GM23338 (cell line): ENCODE data around the gene NETO2. TPM values are rescaled to one million over a fixed set of nuclear protein-coding genes. Genes with fewer than 3 reads are reported as not detected.
A peak's percentile ranks its signal among the peaks of the same experiment; 100 is the strongest.

Experiments
- ATAC-seq: fragments of 200-7000 bp; cut with Tn5 transposase; 3 replicates; pipeline ENCODE4 v1.9.1; 2020
- DNase-seq: peaks from one replicate; pipeline ENCODE4 v3.0.0-alpha.2; 2015; ENCODE audit warnings: low spot score
- H2AFZ ChIP-seq: fragments of 200-600 bp; sonication (generic); 2 replicates; pipeline ENCODE4 v1.8.0; 2016; ENCODE audit warnings: antibody characterized with exemption, mild to moderate bottlenecking, moderate library complexity
- H3F3A ChIP-seq: fragments of 200-600 bp; sonication (generic); replicated peaks from 2 replicates; pipeline ENCODE4 v1.8.0; 2017; ENCODE audit warnings: antibody characterized with exemption, mixed run types, low read depth
- H3K27ac ChIP-seq: fragments of 200-600 bp; sonication (generic); 2 replicates; pipeline ENCODE4 v1.6.1; 2016; ENCODE audit warnings: low read depth
- H3K27me3 ChIP-seq: fragments of 200-600 bp; sonication (generic); 2 replicates; pipeline ENCODE4 v1.8.0; 2016; ENCODE audit warnings: mild to moderate bottlenecking, mixed run types, moderate library complexity; ENCODE audit not compliant: insufficient read depth
- H3K36me3 ChIP-seq: fragments of 200-600 bp; sonication (generic); 2 replicates; pipeline ENCODE4 v1.8.0; 2016; ENCODE audit warnings: mild to moderate bottlenecking; ENCODE audit not compliant: insufficient read depth
- H3K4me1 ChIP-seq: fragments of 200-600 bp; sonication (generic); 2 replicates; pipeline ENCODE4 v1.8.0; 2016; ENCODE audit warnings: mild to moderate bottlenecking, moderate library complexity; ENCODE audit not compliant: insufficient read depth
- H3K4me2 ChIP-seq: fragments of 200-600 bp; sonication (generic); 2 replicates; pipeline ENCODE4 v1.7.1; 2017; ENCODE audit warnings: mixed run types
- H3K4me3 ChIP-seq: fragments of 200-600 bp; sonication (generic); 2 replicates; pipeline ENCODE4 v1.6.1; 2016; ENCODE audit warnings: mixed run types
- H3K79me2 ChIP-seq: fragments of 200-600 bp; sonication (generic); replicated peaks from 2 replicates; pipeline ENCODE4 v1.8.0; 2017; ENCODE audit warnings: mild to moderate bottlenecking; ENCODE audit not compliant: insufficient read depth
- H3K9me2 ChIP-seq: fragments of 200-600 bp; sonication (generic); 2 replicates; pipeline ENCODE4 v1.8.0; 2017; ENCODE audit not compliant: insufficient read depth
- H4K20me1 ChIP-seq: fragments of 200-600 bp; sonication (generic); replicated peaks from 2 replicates; pipeline ENCODE4 v1.8.0; 2017; ENCODE audit warnings: mild to moderate bottlenecking; ENCODE audit not compliant: insufficient read depth
- H3K27ac Mint-ChIP-seq: 2 replicates; pipeline ENCODE4 v1.8.0; 2020; ENCODE audit warnings: inconsistent platforms, mild to moderate bottlenecking, moderate library complexity, mixed read lengths
- H3K27me3 Mint-ChIP-seq: 3 replicates; pipeline ENCODE4 v1.8.0; 2022; ENCODE audit warnings: low read depth, mild to moderate bottlenecking, moderate library complexity, mixed read lengths, inconsistent platforms; ENCODE audit not compliant: insufficient read depth, poor library complexity
- H3K36me3 Mint-ChIP-seq: 3 replicates; pipeline ENCODE4 v1.8.0; 2021; ENCODE audit warnings: low read depth, mild to moderate bottlenecking, inconsistent platforms, moderate library complexity, mixed read lengths
- H3K4me1 Mint-ChIP-seq: 3 replicates; pipeline ENCODE4 v1.8.0; 2020; ENCODE audit warnings: mild to moderate bottlenecking, inconsistent platforms, mixed read lengths
- H3K4me3 Mint-ChIP-seq: 3 replicates; pipeline ENCODE4 v1.8.0; 2021; ENCODE audit warnings: moderate library complexity, mild to moderate bottlenecking, inconsistent platforms, mixed read lengths
- H3K9me3 Mint-ChIP-seq: 3 replicates; pipeline ENCODE4 v1.8.0; 2020; ENCODE audit warnings: moderate library complexity, mild to moderate bottlenecking, inconsistent platforms, mixed read lengths
- POLR2AphosphoS5 ChIP-seq: IDR thresholded peaks from 2 replicates; pipeline ENCODE4 v1.6.1; 2016; ENCODE audit warnings: antibody characterized with exemption, low read depth
- STAT1 ChIP-seq: IDR thresholded peaks from one replicate; pipeline ENCODE4 v1.6.1; 2016; ENCODE audit warnings: antibody characterized with exemption; ENCODE audit not compliant: unreplicated experiment
- ZNF114 ChIP-seq: fragments of 250-450 bp; sonication (Bioruptor Pico); IDR thresholded peaks from 2 replicates; pipeline ENCODE4 v1.5.0; 2020; ENCODE audit warnings: mild to moderate bottlenecking, moderate library complexity
- polyA plus RNA-seq: library from polyadenylated mRNA; unstranded; fragments of >200 nt; fragmentation: Nextera tagmentation; extraction: Ambion mirVana; gene quantifications from 2 replicates; pipeline ENCODE4 v1.2.1, GENCODE V29; 2016
- total RNA-seq: library from RNA; depleted of rRNA; stranded (reverse); fragments of >200 nt; shearing (Covaris generic); gene quantifications from 2 replicates; pipeline ENCODE4 v1.2.3, GENCODE V29; 2014
- TF ChIP-seq, protein P1 (sequence below), 2 experiments: fragments of 200-600 bp in 1 of 2; sonication (generic) in 1 of 2; conservative IDR thresholded peaks; 2 replicates each; pipeline versions ENCODE4 v1.5.1 to v1.6.1; 2016 to 2017; ENCODE audit warnings: antibody characterized with exemption in 2 of 2, low read depth in 2 of 2, mild to moderate bottlenecking in 2 of 2, moderate library complexity in 1 of 2
- TF ChIP-seq, protein P2 (sequence below): fragments of 250-450 bp; sonication (Bioruptor Pico); IDR thresholded peaks from 2 replicates; pipeline ENCODE4 v1.5.0; 2020; ENCODE audit warnings: mild to moderate bottlenecking, moderate library complexity

Gene NETO2
- total and polyA plus RNA-seq, 2 experiments from 2014 or later, result 6.6 to 10.6 TPM

DNA sequence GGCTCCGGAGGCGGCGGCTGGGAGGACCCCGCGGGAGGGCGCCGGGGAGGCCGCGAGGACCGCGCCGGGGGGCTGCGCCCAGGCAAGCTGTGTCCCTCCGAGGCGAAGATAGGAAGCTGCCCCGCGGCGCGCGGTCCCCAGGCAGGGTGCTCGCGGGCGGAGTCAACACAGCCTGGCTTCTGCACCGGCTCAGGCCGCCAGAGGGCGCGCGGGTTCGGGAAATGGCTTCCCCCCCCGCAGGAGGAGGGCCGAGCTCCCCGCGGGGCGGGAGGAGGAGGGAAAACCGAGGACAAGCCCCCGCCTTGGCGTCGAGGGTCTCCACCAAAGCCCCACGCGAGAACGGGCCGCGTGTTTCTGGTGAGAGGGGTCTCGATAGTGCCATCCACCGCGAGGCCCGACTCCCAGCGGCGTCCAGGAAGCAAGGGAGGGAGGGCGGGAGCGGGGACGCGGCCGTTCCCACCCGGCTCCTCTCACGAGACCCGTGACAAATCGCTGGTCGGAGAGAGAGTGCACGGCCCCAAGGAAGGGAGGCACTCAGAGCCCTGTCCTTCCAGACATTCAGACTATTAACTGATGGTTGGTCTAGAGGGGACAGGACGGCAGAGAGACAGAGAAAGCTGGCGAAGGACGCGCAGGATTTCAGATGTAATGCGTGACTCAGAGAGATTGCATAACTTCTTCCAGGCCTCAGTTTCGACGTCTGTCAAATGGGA, 105.8 kb downstream of the NETO2 start:
- Mint-ChIP-seq H3K36me3 (no peaks in the 10 kb centered on the region; the same call in 2 of the 3 replicates), H3K4me3 (peak overlapping the region; percentile 74), H3K27me3 (peaks cover 12% of the 10 kb centered on the region), H3K9me3 (no peaks in the 10 kb centered on the region), H3K4me1 (no peaks in the 10 kb centered on the region), H3K27ac (no peak overlapping the region)
- TF ChIP-seq, protein P1, sequence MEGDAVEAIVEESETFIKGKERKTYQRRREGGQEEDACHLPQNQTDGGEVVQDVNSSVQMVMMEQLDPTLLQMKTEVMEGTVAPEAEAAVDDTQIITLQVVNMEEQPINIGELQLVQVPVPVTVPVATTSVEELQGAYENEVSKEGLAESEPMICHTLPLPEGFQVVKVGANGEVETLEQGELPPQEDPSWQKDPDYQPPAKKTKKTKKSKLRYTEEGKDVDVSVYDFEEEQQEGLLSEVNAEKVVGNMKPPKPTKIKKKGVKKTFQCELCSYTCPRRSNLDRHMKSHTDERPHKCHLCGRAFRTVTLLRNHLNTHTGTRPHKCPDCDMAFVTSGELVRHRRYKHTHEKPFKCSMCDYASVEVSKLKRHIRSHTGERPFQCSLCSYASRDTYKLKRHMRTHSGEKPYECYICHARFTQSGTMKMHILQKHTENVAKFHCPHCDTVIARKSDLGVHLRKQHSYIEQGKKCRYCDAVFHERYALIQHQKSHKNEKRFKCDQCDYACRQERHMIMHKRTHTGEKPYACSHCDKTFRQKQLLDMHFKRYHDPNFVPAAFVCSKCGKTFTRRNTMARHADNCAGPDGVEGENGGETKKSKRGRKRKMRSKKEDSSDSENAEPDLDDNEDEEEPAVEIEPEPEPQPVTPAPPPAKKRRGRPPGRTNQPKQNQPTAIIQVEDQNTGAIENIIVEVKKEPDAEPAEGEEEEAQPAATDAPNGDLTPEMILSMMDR (conservative IDR thresholded peaks at IDR 0.05; ENCODE audit: low read depth in 2 of 2), result peak; percentile 64 to 86
- TF ChIP-seq, protein P2, sequence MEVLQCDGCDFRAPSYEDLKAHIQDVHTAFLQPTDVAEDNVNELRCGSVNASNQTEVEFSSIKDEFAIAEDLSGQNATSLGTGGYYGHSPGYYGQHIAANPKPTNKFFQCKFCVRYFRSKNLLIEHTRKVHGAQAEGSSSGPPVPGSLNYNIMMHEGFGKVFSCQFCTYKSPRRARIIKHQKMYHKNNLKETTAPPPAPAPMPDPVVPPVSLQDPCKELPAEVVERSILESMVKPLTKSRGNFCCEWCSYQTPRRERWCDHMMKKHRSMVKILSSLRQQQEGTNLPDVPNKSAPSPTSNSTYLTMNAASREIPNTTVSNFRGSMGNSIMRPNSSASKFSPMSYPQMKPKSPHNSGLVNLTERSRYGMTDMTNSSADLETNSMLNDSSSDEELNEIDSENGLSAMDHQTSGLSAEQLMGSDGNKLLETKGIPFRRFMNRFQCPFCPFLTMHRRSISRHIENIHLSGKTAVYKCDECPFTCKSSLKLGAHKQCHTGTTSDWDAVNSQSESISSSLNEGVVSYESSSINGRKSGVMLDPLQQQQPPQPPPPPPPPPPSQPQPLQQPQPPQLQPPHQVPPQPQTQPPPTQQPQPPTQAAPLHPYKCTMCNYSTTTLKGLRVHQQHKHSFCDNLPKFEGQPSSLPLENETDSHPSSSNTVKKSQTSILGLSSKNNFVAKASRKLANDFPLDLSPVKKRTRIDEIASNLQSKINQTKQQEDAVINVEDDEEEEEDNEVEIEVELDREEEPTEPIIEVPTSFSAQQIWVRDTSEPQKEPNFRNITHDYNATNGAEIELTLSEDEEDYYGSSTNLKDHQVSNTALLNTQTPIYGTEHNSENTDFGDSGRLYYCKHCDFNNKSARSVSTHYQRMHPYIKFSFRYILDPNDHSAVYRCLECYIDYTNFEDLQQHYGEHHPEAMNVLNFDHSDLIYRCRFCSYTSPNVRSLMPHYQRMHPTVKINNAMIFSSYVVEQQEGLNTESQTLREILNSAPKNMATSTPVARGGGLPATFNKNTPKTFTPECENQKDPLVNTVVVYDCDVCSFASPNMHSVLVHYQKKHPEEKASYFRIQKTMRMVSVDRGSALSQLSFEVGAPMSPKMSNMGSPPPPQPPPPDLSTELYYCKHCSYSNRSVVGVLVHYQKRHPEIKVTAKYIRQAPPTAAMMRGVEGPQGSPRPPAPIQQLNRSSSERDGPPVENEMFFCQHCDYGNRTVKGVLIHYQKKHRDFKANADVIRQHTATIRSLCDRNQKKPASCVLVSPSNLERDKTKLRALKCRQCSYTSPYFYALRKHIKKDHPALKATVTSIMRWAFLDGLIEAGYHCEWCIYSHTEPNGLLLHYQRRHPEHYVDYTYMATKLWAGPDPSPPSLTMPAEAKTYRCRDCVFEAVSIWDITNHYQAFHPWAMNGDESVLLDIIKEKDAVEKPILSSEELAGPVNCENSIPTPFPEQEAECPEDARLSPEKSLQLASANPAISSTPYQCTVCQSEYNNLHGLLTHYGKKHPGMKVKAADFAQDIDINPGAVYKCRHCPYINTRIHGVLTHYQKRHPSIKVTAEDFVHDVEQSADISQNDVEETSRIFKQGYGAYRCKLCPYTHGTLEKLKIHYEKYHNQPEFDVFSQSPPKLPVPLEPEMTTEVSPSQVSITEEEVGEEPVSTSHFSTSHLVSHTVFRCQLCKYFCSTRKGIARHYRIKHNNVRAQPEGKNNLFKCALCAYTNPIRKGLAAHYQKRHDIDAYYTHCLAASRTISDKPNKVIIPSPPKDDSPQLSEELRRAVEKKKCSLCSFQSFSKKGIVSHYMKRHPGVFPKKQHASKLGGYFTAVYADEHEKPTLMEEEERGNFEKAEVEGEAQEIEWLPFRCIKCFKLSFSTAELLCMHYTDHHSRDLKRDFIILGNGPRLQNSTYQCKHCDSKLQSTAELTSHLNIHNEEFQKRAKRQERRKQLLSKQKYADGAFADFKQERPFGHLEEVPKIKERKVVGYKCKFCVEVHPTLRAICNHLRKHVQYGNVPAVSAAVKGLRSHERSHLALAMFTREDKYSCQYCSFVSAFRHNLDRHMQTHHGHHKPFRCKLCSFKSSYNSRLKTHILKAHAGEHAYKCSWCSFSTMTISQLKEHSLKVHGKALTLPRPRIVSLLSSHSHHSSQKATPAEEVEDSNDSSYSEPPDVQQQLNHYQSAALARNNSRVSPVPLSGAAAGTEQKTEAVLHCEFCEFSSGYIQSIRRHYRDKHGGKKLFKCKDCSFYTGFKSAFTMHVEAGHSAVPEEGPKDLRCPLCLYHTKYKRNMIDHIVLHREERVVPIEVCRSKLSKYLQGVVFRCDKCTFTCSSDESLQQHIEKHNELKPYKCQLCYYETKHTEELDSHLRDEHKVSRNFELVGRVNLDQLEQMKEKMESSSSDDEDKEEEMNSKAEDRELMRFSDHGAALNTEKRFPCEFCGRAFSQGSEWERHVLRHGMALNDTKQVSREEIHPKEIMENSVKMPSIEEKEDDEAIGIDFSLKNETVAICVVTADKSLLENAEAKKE (CRISPR knock-in tag), result no peak
- TF ChIP-seq POLR2AphosphoS5 (no peak), ZNF114 (CRISPR knock-in tag) (no peak), STAT1 (no peak)
- no peaks in the 10 kb centered on the region for H3K79me2 ChIP-seq
- DNase-seq (peak; percentile 88), ATAC-seq (peak; percentile 95)
- H3K9me2 ChIP-seq, result no peaks in the 10 kb centered on the region
- peak overlapping the region; percentile 87 for H3K4me3 ChIP-seq
- no peaks in the 10 kb centered on the region for H3K36me3 ChIP-seq
- H3K27me3 ChIP-seq, result peaks cover 23% of the 10 kb centered on the region
- H2AFZ ChIP-seq, result peak overlapping the region; percentile 99
- no peak overlapping the region for H3K27ac ChIP-seq
- no peaks in the 10 kb centered on the region for H4K20me1 ChIP-seq
- H3F3A ChIP-seq, result no peaks in the 10 kb centered on the region
- H3K4me2 ChIP-seq, result peak overlapping the region; percentile 95
- H3K4me1 ChIP-seq, result no peaks in the 10 kb centered on the region
